GM12864 (cell line): Measurements from ENCODE around the gene TCF19.

Source experiments
- DNase-seq: peaks from one replicate; pipeline ENCODE4 v3.0.0-alpha.2; 2011; ENCODE audit warnings: low read depth
- H3K4me3 ChIP-seq: 2 replicates; pipeline ENCODE4 v1.5.1; 2011; ENCODE audit warnings: mild to moderate bottlenecking, low read depth, low read length, control low read depth
- TF ChIP-seq, protein P1 (sequence below): IDR thresholded peaks from 2 replicates; pipeline ENCODE4 v1.5.1; 2011; ENCODE audit warnings: low read depth, mild to moderate bottlenecking, moderate library complexity, low read length, control low read depth, inconsistent platforms; ENCODE audit errors: missing control alignments

The TCF19 gene

DNA sequence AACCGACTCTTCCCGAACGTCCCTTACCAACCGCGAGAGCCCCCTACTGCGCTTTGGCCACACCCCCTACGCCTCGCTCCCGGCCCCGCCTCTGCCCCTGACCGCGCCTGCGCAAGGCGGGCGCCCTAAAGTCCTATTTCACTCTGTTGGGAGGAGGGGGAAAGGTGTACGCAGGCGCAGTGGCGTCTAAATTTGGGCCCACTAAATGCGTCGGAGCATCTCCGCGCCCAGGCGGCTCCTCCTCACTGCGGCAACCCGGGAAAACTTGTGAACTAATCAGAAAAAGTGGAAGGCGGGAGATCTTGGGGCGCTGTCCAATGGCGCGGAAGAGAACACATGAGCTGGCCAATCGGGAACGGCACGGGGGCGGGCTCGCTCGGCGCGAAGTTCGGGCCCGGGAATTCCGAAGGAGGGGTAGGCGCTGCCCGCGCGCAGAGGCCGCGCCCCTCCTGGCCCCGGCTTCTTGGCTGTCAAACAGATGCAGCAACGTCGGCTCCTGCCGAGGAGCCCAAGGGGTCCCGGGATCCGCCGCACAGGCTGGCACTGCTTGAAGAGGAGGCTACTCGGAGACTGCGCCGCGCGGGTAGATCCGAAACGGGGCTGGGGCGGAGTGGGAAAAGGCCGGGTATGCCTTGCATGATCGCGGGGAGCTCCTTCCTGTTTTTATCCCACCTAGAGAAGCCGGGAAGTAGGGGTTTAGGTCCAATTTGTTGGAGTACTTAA is at the start of gene TCF19:
TSS of gene TCF19 (plus strand) at position 450 of the 723 bp plus-strand sequence. CDS start 881 bp downstream, outside the sequence.
- TF ChIP-seq, protein P1, sequence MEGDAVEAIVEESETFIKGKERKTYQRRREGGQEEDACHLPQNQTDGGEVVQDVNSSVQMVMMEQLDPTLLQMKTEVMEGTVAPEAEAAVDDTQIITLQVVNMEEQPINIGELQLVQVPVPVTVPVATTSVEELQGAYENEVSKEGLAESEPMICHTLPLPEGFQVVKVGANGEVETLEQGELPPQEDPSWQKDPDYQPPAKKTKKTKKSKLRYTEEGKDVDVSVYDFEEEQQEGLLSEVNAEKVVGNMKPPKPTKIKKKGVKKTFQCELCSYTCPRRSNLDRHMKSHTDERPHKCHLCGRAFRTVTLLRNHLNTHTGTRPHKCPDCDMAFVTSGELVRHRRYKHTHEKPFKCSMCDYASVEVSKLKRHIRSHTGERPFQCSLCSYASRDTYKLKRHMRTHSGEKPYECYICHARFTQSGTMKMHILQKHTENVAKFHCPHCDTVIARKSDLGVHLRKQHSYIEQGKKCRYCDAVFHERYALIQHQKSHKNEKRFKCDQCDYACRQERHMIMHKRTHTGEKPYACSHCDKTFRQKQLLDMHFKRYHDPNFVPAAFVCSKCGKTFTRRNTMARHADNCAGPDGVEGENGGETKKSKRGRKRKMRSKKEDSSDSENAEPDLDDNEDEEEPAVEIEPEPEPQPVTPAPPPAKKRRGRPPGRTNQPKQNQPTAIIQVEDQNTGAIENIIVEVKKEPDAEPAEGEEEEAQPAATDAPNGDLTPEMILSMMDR, result no peak

GRCh38 chr6:31110825-31111582 is 47.4 kb upstream of the TCF19 start:
- TF ChIP-seq, protein P1, result no peak
- H3K4me3 ChIP-seq, result no peak overlapping the region
- no peak for DNase-seq

More for the DNA sequence above, at the start of gene TCF19:
- peak within 1 kb of the TSS; percentile 55 for H3K4me3 ChIP-seq
- peak; percentile 97 for DNase-seq

GRCh38 chr6:31111712-31112111 is 46.7 kb upstream of the TCF19 start:
- no peak for DNase-seq
- TF ChIP-seq, protein P1, result no peak
- no peak overlapping the region for H3K4me3 ChIP-seq

DNA sequence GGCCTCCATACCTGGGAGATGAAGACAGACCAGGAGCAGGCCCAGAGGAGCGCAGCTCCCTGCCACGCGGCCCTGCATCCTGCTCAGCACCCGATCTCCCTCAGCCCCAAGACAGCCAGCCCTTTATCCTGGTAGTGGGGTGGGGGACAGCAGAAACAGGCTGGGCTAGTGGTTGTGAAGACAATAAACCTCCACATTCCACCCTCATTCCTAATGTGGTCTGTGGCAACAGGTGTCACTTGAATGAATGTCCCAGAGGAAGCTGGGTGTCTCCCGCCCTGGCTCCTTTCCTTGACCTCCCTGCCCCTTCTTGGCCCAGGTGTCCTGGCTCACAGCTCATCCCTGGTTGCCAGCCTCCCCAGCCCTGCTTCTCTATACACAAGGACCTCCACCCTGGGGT is 45.9 kb upstream of the TCF19 start, which contains the start of gene C6orf15:
TSS of gene C6orf15 (minus strand) at position 98 of the 400 bp plus-strand sequence. CDS start at position 78, 20 bp downstream.
- no peak within 1 kb of the TSS for H3K4me3 ChIP-seq
- TF ChIP-seq, protein P1, result no peak
- no peak for DNase-seq

DNA sequence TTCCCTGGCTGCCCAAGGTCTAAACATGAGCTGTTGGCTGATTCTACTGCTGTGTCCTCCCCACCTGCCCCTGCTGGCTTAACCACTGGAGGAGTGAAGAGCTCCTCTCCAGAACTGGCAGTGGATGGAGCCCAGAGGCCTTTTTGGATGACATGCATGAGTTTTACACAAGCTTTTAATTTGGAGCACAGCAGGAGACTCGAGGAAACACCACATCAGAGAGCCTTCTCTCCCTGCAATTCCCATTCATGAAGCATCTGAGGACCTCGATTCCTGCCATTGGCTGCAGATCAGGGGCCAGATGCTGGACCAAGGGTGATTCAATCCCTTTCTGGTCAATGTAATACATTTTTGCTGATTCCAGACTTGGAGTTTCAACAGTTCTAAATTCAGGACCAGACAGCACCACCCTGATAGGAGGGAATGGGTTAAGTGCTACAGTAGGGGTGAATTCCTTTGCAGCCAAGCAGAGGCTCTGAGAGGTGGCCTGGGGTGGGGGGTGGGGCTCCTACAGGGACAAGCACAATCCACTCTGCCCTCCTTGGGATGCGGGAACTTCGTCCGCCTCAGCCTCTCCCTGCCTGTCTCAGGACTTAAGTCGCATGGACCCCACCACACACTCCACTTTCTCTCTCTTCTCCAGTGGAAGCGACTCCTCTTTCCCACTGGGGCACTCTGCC is 44.4 kb upstream of the TCF19 start:
- no peak for DNase-seq
- no peak overlapping the region for H3K4me3 ChIP-seq
- TF ChIP-seq, protein P1, result no peak

DNA sequence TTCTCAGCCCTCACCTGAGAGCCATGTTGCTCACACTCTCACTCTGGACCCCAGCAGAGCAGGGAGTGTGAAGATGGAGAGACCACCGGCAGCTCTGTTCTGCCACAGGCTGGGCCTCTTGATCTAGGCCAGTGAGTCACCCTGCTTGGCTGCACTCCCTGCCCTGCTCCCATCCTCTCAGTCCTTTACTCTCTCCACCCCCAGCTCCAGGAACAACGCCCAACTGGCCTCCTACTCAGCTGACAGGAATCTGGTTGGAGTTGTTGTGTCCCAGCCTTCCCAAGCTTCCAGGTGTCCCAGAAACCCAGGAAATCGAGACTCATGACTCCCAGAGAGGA is 43.9 kb upstream of the TCF19 start, which contains the start of gene PSORS1C1:
TSS of gene PSORS1C1 (plus strand) at position 260 of the 338 bp plus-strand sequence. CDS start 14,833 bp downstream, outside the sequence.
- TF ChIP-seq, protein P1, result no peak
- no peak within 1 kb of the TSS for H3K4me3 ChIP-seq
- DNase-seq, result no peak
